BLaER1 (cell line): Measurements from ENCODE around the gene PITPNM3.

Source experiments
- H3K27ac ChIP-seq: shearing (Covaris generic); formaldehyde crosslinking; 2 replicates; pipeline ENCODE4 v1.8.1; 2022
- H3K27me3 ChIP-seq: shearing (Covaris generic); formaldehyde crosslinking; 2 replicates; pipeline ENCODE4 v1.8.1; 2022
- H3K36me3 ChIP-seq: shearing (Covaris generic); formaldehyde crosslinking; 2 replicates; pipeline ENCODE4 v1.8.1; 2022
- H3K4me1 ChIP-seq: shearing (Covaris generic); formaldehyde crosslinking; 2 replicates; pipeline ENCODE4 v1.8.1; 2022
- H3K4me2 ChIP-seq: shearing (Covaris generic); formaldehyde crosslinking; 2 replicates; pipeline ENCODE4 v1.8.1; 2022
- H3K4me3 ChIP-seq: shearing (Covaris generic); formaldehyde crosslinking; 2 replicates; pipeline ENCODE4 v1.8.1; 2022
- H3K9ac ChIP-seq: shearing (Covaris generic); formaldehyde crosslinking; 2 replicates; pipeline ENCODE4 v1.8.1; 2022
- H3K9me3 ChIP-seq: shearing (Covaris generic); formaldehyde crosslinking; 2 replicates; pipeline ENCODE4 v1.8.1; 2022
- H4K20me1 ChIP-seq: shearing (Covaris generic); formaldehyde crosslinking; 2 replicates; pipeline ENCODE4 v1.8.1; 2022
- Cebpa-rat ChIP-seq: shearing (Covaris generic); IDR thresholded peaks from 2 replicates; pipeline ENCODE4 v1.8.1; 2022

Gene PITPNM3

DNA sequence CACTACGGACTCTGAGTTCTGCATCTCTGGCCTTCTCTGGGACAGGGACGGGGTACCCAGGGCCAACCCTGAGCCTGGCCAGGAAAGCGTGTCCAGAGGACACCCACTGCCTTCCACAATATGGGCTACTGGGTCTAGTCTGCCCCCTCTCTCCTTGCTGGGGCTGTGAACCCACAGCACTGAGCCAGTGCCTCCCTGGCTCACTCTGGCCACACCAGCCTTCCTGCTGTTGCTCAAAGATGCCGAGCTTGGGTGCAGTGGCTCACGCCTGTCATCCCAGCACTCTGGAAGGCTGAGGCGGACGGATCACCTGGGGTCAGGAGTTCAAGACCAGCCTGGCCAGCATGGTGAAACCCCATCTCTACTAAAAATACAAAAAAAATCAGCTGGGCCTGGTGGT is 24.8 kb downstream of the PITPNM3 start:
- Histone ChIP-seq H3K4me3 (no peak overlapping the region), H3K9ac (no peak overlapping the region), H4K20me1 (no peaks in the 10 kb centered on the region), H3K27ac (no peak overlapping the region), H3K4me1 (no peaks in the 10 kb centered on the region), H3K36me3 (no peaks in the 10 kb centered on the region), H3K9me3 (no peaks in the 10 kb centered on the region), H3K4me2 (no peak overlapping the region), H3K27me3 (no peaks in the 10 kb centered on the region)
- TF ChIP-seq Cebpa-rat: no peak

DNA sequence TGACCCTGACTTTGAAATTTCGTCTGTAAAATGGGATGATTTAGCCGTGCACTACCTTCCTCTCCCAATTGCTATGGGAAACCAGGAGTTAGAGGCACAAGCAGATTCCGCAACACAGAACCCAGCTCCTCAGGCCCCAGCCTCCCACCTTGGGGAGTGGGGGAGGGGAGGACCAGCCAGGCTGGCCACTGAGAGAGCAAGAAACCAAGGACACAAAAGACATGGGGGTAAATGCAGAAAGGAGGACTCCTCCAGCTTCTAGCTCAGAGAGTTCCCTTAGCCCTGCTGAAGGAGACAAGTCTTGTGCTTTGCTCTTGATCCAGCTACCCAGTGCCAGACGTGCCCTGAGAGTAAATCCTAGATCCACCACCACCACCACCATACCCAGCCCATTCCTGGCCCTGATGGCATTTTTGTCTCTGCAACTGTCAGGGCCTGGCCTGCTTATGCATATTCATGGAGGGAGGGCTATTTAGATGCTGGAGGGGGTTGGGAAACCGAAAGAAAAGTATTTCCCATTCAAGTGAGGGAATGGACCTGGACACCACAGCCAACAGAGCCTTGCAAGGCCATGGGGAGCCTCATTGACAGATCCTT is 25.9 kb downstream of the PITPNM3 start:
- Histone ChIP-seq H3K36me3 (no peaks in the 10 kb centered on the region), H3K27me3 (no peaks in the 10 kb centered on the region), H3K27ac (no peak overlapping the region), H3K9me3 (no peaks in the 10 kb centered on the region), H3K4me2 (no peak overlapping the region), H3K9ac (no peak overlapping the region), H4K20me1 (no peaks in the 10 kb centered on the region), H3K4me1 (no peaks in the 10 kb centered on the region), H3K4me3 (no peak overlapping the region)
- no peak for TF ChIP-seq Cebpa-rat

DNA sequence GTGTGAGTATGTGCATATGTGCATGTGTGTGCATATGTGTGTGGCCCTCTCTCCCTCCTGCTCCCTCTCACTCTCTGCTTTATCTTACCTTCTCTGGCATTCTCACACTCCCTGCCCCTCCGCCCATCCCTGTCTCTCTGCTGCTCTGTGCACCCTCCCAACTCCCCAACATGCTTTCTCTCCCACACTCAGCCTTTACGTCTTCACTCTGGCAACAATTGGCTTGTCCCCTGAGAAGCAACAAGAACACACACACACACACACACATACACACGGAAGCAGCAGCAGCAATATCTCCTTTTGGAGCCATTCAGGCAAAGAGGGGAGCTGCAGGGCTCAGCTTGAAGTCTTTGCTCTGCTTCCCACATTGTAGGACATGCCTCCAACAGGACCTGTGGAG is 27.8 kb downstream of the PITPNM3 start:
- H3K9ac ChIP-seq: no peak overlapping the region
- H3K4me1 ChIP-seq: no peaks in the 10 kb centered on the region
- no peaks in the 10 kb centered on the region for H3K36me3 ChIP-seq
- no peak overlapping the region for H3K4me2 ChIP-seq
- no peaks in the 10 kb centered on the region for H3K9me3 ChIP-seq
- no peak overlapping the region for H3K27ac ChIP-seq
- H4K20me1 ChIP-seq: no peaks in the 10 kb centered on the region
- no peak for TF ChIP-seq Cebpa-rat
- H3K27me3 ChIP-seq: no peaks in the 10 kb centered on the region
- no peak overlapping the region for H3K4me3 ChIP-seq

DNA sequence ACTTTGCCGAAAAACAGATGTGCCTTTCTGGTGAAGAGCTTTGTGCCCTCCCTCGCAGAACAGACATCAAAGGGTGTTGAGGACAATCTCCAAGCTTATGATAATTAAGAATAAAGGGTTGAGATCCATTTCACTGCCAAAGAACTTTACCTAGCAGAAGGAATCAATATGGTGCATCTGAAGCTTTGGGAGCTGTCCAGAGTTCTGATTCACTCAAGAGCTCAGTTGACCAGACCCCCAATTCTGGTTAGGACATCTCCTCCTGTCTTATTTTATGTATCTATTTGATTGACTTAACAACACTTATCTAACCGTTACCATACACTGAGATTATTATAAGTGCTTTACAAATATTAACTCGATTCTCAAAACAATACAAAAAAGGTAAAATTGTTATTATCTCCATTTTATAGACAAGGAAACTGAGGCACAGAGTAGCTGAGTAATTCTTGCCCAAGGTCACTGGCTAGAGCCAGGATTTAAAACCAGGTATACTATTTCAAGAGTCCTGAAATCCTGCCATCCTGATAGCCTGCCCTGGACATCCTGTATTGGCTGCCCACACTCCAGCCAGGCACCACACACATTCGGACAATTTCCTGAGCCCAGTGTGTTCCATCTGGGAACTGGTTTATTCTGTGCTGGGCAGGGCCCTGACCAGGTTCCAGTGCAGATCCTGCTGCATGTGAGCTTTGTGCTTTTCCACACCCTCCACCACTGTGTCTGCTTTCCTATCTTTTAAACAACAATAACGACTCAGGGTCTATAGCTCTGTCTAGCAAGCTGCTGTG is 29.8 kb downstream of the PITPNM3 start:
- H3K27ac ChIP-seq: no peak overlapping the region
- H3K4me2 ChIP-seq: no peak overlapping the region
- H3K4me3 ChIP-seq: no peak overlapping the region
- no peak for TF ChIP-seq Cebpa-rat
- peaks cover 8% of the 10 kb centered on the region for H3K4me1 ChIP-seq
- H3K9ac ChIP-seq: no peak overlapping the region
- no peaks in the 10 kb centered on the region for H3K9me3 ChIP-seq
- no peaks in the 10 kb centered on the region for H4K20me1 ChIP-seq
- no peaks in the 10 kb centered on the region for H3K27me3 ChIP-seq
- H3K36me3 ChIP-seq: no peaks in the 10 kb centered on the region

DNA sequence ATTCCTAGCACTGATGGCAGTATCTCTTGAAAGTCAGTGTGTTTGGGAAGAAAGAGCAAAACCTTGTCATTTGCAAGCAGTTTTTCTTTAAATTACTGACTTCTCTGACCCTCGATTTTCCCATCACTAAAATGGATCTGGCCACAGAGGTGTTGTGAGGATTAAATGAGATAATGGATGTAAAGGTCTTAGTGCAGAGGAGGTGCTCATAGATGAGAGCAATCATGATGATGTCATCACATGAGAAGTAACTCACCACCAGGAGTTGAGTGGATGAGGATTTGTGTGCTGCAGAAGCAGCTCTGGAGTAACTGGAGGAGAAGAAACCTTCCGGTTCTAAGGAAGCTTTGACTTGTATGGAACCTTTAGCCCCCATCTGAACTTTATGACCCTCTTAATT is 30.6 kb downstream of the PITPNM3 start:
- H3K27me3 ChIP-seq: no peaks in the 10 kb centered on the region
- H3K27ac ChIP-seq: no peak overlapping the region
- H3K4me3 ChIP-seq: no peak overlapping the region
- H3K9me3 ChIP-seq: no peaks in the 10 kb centered on the region
- no peak overlapping the region for H3K9ac ChIP-seq
- TF ChIP-seq Cebpa-rat: no peak
- H4K20me1 ChIP-seq: no peaks in the 10 kb centered on the region
- H3K36me3 ChIP-seq: no peaks in the 10 kb centered on the region
- no peak overlapping the region for H3K4me2 ChIP-seq
- H3K4me1 ChIP-seq: peaks cover 9% of the 10 kb centered on the region

DNA sequence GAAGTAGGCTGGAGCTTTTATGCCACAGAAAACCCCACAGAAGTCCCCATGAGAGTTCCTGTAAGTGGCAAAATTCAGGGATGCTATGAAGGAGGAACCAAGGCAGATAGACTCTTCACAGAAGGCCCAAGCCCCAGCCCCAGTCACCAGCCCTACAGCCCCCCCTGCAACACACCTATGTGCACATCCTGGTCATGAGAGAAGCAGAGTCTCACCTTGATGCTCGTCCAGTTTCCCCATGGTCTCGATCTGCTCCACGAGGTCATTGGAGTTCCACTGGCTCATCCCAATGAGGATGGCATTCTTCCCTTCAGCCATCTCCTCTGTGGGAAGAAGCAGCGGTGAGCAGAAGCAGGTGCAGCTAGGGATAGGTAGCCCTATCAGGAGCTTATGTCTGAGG is 31.2 kb downstream of the PITPNM3 start:
- no peak overlapping the region for H3K27ac ChIP-seq

DNA sequence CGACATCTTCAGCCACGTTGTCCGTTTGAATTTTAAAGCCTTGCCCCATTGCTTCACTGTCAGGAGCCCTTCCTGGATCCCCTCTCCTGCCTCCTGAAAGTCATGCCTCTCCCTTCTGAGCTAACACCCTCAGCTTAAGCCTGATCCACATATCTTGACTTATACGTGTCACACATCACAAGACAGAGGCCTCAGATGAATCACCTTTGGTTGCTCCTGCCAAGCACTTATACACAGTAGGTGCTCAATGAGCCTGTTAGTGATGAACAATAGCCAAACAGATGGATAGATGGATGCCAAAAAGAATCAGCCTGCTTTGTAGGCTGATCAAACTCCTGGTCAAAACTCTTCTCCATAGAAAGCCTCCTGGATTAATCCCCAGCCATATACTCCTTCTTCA is 31.8 kb downstream of the PITPNM3 start:
- Histone ChIP-seq H3K4me3 (no peak overlapping the region), H3K27me3 (no peaks in the 10 kb centered on the region), H3K27ac (no peak overlapping the region), H3K4me2 (no peak overlapping the region), H4K20me1 (no peaks in the 10 kb centered on the region), H3K4me1 (peaks cover 9% of the 10 kb centered on the region), H3K9ac (no peak overlapping the region), H3K36me3 (no peaks in the 10 kb centered on the region), H3K9me3 (no peaks in the 10 kb centered on the region)
- no peak for TF ChIP-seq Cebpa-rat

More for the DNA sequence above, 31.2 kb downstream of the PITPNM3 start:
- no peak overlapping the region for H3K4me2 ChIP-seq
- H3K4me3 ChIP-seq: no peak overlapping the region
- H3K36me3 ChIP-seq: no peaks in the 10 kb centered on the region
- no peaks in the 10 kb centered on the region for H4K20me1 ChIP-seq
- TF ChIP-seq Cebpa-rat: no peak
- H3K27me3 ChIP-seq: no peaks in the 10 kb centered on the region
- no peaks in the 10 kb centered on the region for H3K9me3 ChIP-seq
- no peak overlapping the region for H3K9ac ChIP-seq
- H3K4me1 ChIP-seq: peaks cover 9% of the 10 kb centered on the region

DNA sequence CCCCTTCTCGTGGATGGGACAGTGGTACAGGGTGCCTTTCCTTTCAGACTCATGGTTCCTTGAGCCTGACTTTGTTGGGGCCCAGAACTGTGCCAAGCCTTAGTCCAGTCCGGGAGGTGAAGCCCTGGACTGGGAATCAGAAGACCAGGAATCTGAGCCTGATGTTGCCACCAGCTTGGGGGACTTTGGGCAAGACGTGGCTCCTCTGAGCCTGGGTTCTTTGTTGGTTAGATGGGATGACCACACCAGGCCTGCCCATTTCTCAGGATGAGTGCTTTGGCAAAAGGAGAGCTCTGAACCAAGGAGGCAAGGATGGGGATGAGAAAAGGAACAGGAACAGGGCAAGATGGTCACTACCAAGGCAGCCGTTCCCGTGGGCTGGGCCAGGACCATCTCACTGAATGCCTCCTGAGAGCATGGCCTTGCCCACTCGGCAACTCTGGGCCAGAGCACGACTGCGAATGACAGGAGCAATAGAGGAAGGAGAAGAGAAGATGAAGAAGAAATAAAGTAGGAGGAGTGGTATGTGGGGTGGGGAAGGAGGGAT is 32.5 kb downstream of the PITPNM3 start:
- Histone ChIP-seq H3K9ac (no peak overlapping the region), H3K4me3 (no peak overlapping the region), H3K4me1 (peaks cover 9% of the 10 kb centered on the region), H3K27ac (no peak overlapping the region), H3K4me2 (no peak overlapping the region), H3K27me3 (no peaks in the 10 kb centered on the region), H4K20me1 (no peaks in the 10 kb centered on the region), H3K9me3 (no peaks in the 10 kb centered on the region), H3K36me3 (no peaks in the 10 kb centered on the region)
- TF ChIP-seq Cebpa-rat: no peak

DNA sequence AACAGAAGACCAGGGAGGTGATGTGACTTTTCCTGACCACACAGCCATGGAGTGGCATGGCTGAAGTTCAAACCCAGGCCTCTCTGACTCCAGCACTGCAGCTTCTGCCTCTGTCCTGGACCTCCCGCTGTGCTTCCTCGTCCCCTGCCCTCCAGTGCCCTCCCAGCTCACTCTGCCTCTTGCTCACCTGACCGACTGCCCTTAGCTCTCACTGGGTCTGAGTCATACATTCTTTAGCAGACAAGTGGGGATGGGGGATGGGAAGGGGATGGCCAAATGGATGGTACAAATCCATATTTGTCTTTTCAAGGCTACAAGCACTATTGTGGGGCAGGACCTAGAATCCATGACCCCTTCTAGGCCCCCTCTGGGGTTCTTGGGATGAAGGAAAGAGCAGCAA is 33.0 kb downstream of the PITPNM3 start:
- no peaks in the 10 kb centered on the region for H3K27me3 ChIP-seq

DNA sequence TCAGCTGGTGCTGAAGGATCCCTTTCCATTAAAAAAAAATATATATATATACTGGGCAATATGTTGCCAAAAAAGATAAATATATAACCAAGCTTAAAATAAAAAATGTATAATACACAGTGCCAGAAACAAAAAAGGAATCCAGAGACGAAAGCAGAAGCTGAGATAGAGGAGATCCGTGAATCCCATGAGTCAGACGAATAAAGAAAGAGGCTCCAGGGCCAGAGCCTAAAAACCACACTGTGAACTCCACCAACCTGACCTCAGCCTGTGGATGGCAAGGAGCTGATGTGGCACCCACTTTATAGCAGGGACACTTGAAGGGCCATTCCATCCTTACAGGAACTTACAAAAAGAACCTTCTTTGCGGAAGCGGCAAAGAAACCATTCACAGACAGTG is 34.8 kb downstream of the PITPNM3 start:
- TF ChIP-seq Cebpa-rat: no peak
- no peaks in the 10 kb centered on the region for H3K9me3 ChIP-seq
- H3K36me3 ChIP-seq: no peaks in the 10 kb centered on the region
- no peaks in the 10 kb centered on the region for H3K27me3 ChIP-seq
- no peak overlapping the region for H3K4me3 ChIP-seq
- H3K4me1 ChIP-seq: peaks cover 14% of the 10 kb centered on the region
- no peak overlapping the region for H3K9ac ChIP-seq
- H4K20me1 ChIP-seq: no peaks in the 10 kb centered on the region
- no peak overlapping the region for H3K4me2 ChIP-seq
- no peak overlapping the region for H3K27ac ChIP-seq

More for the DNA sequence above, 33.0 kb downstream of the PITPNM3 start:
- Histone ChIP-seq H3K4me1 (peaks cover 9% of the 10 kb centered on the region), H4K20me1 (no peaks in the 10 kb centered on the region), H3K36me3 (no peaks in the 10 kb centered on the region), H3K4me2 (no peak overlapping the region), H3K27ac (no peak overlapping the region), H3K9me3 (no peaks in the 10 kb centered on the region), H3K9ac (no peak overlapping the region), H3K4me3 (no peak overlapping the region)
- TF ChIP-seq Cebpa-rat: no peak
